Esophagus muscularis mucosa (tissue), 3 donors: ENCODE results near the gene RFESD.

Experiments used
- POLR2A ChIP-seq: fragments of 450-650 bp; IDR thresholded peaks from one replicate; pipeline ENCODE4 v1.6.1; 2017; ENCODE audit warnings: antibody characterized with exemption, moderate library complexity, mild to moderate bottlenecking, low read depth
- POLR2AphosphoS5 ChIP-seq, 2 donors: sonication (generic); formaldehyde crosslinking; IDR thresholded peaks; one replicate each; pipeline ENCODE4 v1.6.1; 2017; ENCODE audit warnings: antibody characterized with exemption in 2 of 2
- TF ChIP-seq, protein P1 (sequence below), 3 experiments: fragments of 200-600 bp in 2 of 3; fragments of 450-650 bp in 1 of 3; sonication (generic) in 2 of 3; IDR thresholded peaks; one replicate each; pipeline ENCODE4 v1.5.1; 2017 to 2019; ENCODE audit warnings: antibody characterized with exemption in 3 of 3, mild to moderate bottlenecking in 2 of 3, moderate library complexity in 1 of 3

DNA sequence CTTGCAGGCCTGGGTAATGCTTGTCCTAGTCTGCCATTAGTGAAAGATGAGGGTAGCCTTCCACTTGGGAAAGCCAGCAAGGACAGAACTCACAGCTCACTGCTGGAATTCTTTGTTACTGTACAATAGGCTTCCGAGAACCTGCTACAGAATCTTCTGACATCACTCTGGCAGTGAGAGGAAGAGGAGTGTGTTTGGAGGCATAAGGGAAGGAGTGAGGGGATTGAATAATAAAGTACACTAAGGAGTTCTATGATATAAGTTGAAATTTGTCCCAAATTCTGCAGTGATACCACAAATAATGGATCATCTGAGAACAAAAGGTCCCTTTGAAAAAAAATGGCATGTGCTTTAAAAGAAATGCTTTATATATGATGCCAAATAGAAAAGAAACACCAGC is 36.3 kb downstream of the RFESD start, which contains the start of gene SPATA9:
- TF ChIP-seq POLR2A (no peak), POLR2AphosphoS5 (IDR thresholded peaks at IDR 0.05) (no peak)
- TF ChIP-seq, protein P1, sequence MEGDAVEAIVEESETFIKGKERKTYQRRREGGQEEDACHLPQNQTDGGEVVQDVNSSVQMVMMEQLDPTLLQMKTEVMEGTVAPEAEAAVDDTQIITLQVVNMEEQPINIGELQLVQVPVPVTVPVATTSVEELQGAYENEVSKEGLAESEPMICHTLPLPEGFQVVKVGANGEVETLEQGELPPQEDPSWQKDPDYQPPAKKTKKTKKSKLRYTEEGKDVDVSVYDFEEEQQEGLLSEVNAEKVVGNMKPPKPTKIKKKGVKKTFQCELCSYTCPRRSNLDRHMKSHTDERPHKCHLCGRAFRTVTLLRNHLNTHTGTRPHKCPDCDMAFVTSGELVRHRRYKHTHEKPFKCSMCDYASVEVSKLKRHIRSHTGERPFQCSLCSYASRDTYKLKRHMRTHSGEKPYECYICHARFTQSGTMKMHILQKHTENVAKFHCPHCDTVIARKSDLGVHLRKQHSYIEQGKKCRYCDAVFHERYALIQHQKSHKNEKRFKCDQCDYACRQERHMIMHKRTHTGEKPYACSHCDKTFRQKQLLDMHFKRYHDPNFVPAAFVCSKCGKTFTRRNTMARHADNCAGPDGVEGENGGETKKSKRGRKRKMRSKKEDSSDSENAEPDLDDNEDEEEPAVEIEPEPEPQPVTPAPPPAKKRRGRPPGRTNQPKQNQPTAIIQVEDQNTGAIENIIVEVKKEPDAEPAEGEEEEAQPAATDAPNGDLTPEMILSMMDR (IDR thresholded peaks at IDR 0.05), result no peak
